Measurements from ENCODE around the gene CAMKK2. TPM values are rescaled to one million over a fixed set of nuclear protein-coding genes. Genes with fewer than 3 reads are reported as not detected.

Gene CAMKK2
- total and polyA plus RNA-seq, 9 of the 15 experiments (the other 6 are each of a cell fraction or from before 2014, with no cell fraction given), result 4.3 to 32.0 (median 18.2) TPM

DNA sequence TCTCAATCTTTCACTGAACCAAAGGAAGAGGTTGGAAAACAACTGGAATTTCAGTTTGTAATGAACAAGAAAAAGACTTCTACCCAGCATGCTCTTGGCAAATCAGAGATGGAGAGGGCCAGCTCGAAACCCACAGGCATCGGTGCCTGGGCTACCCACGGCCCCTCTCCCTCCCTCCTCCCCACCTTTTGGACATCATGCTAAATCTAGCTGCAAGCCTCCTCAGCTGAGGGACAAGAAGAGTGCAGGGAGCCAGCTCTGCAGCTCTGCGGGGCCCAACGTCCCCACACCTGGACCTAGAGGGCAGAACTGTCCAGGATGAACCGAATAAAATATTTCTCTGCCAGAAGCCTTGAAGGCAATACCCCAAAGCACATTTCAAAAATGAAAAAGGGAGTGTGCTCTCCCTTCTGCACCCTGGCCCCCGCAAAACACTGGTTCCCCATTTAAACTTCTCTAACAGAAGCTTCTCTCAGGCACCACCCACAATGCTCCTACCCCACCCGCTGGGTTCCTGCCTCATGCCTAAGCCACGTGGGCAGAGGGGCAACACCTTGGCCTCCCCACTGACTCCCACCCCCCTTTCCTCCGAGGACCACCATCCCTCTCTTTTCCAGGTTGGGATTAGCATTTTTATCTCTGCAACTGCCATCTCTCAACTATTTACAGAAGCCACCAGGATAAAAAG lies 8.2 kb downstream of the CAMKK2 start (continued):
- TF ChIP-seq NFYB (IDR thresholded peaks at IDR 0.05; ENCODE audit: extremely low read depth, insufficient read length) (no peak), CBX3 (IDR thresholded peaks at IDR 0.05; ENCODE audit: borderline replicate concordance in 1 of 2, low read length in 2 of 2) (no peak), E2F5 (CRISPR knock-in tag; IDR thresholded peaks at IDR 0.05) (no peak), ILK (tag; IDR thresholded peaks at IDR 0.05; ENCODE audit: borderline replicate concordance, low read depth) (no peak), SUPT5H (IDR thresholded peaks at IDR 0.05) (no peak), SMARCE1 (IDR thresholded peaks at IDR 0.05) (no peak), POLR2AphosphoS2 (IDR thresholded peaks at IDR 0.05; ENCODE audit: low read length) (no peak), FOXJ2 (tag; IDR thresholded peaks at IDR 0.05) (no peak)
- TF ChIP-seq, protein P1, sequence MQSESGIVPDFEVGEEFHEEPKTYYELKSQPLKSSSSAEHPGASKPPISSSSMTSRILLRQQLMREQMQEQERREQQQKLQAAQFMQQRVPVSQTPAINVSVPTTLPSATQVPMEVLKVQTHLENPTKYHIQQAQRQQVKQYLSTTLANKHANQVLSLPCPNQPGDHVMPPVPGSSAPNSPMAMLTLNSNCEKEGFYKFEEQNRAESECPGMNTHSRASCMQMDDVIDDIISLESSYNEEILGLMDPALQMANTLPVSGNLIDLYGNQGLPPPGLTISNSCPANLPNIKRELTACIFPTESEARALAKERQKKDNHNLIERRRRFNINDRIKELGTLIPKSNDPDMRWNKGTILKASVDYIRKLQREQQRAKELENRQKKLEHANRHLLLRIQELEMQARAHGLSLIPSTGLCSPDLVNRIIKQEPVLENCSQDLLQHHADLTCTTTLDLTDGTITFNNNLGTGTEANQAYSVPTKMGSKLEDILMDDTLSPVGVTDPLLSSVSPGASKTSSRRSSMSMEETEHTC (IDR thresholded peaks at IDR 0.05), result no peak
- TF ChIP-seq, protein P2, sequence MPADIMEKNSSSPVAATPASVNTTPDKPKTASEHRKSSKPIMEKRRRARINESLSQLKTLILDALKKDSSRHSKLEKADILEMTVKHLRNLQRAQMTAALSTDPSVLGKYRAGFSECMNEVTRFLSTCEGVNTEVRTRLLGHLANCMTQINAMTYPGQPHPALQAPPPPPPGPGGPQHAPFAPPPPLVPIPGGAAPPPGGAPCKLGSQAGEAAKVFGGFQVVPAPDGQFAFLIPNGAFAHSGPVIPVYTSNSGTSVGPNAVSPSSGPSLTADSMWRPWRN (IDR thresholded peaks at IDR 0.05; ENCODE audit: low read depth), result no peak

Measured in K562 (cell line).